GM18951 (cell line): Measurements from ENCODE around the gene IREB2.

Experiments used
- POLR2A ChIP-seq: IDR thresholded peaks from 4 replicates; pipeline ENCODE4 v1.6.1; 2011; ENCODE audit warnings: mild to moderate bottlenecking; ENCODE audit not compliant: insufficient read length, insufficient read depth; ENCODE audit errors: extremely low read depth
- in situ Hi-C: fragments of 300-500 bp; cut with MboI; formaldehyde crosslinking; loops from one replicate; pipeline ENCODE4 v1.12.0; 2022; ENCODE audit warnings: low sequenced_read_pairs, mixed read lengths, inconsistent platforms; ENCODE audit not compliant: unreplicated experiment

The IREB2 gene

DNA sequence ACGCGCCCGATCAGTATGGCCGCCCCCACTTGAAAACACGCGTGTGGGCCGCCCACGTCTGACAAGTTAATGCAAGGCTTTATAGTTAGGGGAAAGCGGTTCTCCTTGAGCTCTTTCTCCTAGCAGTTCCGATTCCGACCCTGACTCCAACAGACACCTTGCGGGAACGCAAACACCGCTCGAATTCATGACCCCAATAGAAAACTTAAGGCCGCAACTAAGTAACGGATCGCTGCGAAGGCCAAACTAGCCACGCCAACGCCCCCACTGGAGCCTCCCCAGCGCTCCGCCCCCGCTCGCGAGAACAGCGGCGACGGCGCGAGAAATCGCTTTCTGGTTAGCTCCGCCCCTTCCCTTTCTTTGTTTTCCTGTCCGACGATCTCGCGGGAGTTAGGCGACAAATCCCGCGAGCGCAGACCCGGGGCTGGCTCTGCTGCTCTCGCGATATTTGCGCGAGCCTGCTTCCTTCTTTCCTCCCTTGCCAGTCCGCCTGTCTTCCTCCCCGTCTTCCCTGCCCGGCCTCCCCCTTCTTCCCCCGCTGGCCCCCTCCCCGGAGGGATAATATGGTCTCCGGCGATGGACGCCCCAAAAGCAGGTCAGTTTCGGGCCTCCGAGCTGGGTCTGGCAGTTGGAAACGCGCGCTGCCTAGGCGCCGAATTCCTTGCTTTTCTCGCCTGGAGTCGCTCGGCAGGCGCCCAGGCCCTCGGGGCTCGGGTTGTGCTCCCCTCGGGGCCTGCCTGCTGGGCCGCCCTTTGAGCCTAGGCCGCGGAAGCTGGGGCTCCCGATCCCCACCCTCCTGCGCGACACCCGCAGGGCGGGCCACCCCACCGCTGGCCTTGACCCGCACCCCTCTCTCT, at the start of gene IREB2:
TSS of gene IREB2 (plus strand) at position 455 of the 857 bp plus-strand sequence. CDS start at position 577, 122 bp downstream.
- in situ Hi-C loops: no loop called here

DNA sequence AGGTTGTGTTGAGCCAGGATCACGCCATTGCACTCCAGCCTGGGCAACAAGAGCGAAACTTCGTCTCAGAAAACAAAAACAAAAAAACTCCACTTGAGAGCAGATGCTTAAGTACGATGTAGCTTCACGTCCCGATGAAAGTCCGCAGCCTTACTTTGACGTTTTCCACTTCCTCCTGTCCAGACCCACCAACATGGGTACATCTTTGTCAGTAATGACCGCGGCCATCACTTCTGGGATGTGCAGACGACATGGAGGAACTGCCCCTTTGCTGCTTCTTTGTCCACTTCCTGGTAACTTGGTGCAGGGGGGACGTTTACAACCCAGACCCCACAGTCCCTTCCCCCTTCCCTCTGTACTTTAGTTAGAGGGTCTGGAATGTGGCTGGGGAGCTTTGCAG, 49.2 kb upstream of the IREB2 start:
- in situ Hi-C loops: no loop called here
- TF ChIP-seq POLR2A: no peak

More for the DNA sequence above, at the start of gene IREB2:
- peak; percentile 77 for TF ChIP-seq POLR2A

DNA sequence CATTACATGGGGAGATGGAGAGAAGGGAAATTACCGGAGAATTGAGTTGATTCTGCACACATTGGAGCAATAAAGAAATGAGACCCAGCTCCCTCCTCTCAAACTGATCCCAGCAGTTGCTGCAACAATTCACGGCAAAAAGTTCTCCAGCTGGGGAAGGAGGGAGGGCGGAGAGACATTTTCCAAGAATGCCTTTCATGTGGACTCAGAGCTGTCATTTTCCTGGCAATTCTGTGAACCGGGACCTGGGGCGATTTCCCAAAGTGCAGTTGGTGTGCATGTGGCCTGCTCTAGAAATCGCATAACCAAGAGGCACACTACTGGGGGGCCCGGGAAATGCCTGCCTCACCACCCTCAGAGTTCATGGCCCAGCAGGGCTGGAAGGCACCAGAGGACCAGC, 48.7 kb upstream of the IREB2 start:
- in situ Hi-C loops: no loop called here
- no peak for TF ChIP-seq POLR2A

DNA sequence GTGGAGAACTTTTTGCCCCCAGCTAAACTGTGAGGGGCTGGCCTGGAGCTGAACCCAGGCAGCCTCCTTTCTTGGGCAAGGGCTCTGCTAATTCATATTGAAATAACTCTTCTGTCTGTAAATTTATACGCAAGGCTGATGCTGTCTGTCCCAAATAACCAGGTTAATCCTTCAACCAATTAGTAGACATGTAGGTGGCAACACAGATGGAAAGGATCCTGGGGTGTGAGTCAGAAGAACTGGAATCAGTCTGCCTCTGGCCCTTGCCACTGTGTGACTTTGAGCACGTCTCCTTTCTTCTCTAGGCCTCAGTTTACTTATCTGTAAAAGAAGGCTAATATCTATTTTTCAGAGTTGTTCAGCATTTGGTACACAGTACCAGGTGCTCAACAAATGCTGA, 48.3 kb upstream of the IREB2 start:
- no peak for TF ChIP-seq POLR2A
- in situ Hi-C loops: no loop called here

GRCh38 chr15:78390242-78390641, 47.8 kb upstream of the IREB2 start:
- TF ChIP-seq POLR2A: no peak
- in situ Hi-C loops: no loop called here

GRCh38 chr15:78390826-78391225, 47.2 kb upstream of the IREB2 start:
- no peak for TF ChIP-seq POLR2A
- in situ Hi-C loops: no loop called here

GRCh38 chr15:78391781-78392180, 46.2 kb upstream of the IREB2 start:
- in situ Hi-C loops: no loop called here

GRCh38 chr15:78392430-78392829, 45.6 kb upstream of the IREB2 start:
- in situ Hi-C loops: no loop called here
- TF ChIP-seq POLR2A: no peak

More at GRCh38 chr15:78391781-78392180, 46.2 kb upstream of the IREB2 start:
- TF ChIP-seq POLR2A: no peak

DNA sequence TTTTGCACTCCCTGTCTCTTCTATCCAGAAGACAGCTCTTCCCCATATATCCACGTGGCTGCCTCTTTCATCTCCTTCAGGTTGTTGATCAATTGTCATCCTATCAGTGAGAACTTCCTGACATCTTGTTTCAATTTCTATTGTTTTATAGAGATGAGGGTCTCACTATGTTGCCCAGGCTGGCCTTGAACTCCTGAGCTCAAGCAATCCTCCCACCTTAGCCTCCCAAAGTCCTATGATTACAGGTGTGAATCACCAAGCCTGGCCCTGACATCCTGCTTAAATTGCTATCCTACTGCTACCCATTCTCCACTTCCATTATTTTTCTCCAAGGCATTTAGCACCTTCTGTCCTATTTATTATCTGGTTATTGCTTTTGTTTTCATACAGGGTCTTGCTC, 44.9 kb upstream of the IREB2 start:
- no peak for TF ChIP-seq POLR2A
- in situ Hi-C loops: no loop called here

GRCh38 chr15:78394026-78394425, 44.0 kb upstream of the IREB2 start:
- in situ Hi-C loops: no loop called here
- no peak for TF ChIP-seq POLR2A

GRCh38 chr15:78394981-78395616, 42.9 kb upstream of the IREB2 start:
- no peak for TF ChIP-seq POLR2A
- in situ Hi-C loops: no loop called here

GRCh38 chr15:78396186-78396814, 41.7 kb upstream of the IREB2 start:
- in situ Hi-C loops: no loop called here

DNA sequence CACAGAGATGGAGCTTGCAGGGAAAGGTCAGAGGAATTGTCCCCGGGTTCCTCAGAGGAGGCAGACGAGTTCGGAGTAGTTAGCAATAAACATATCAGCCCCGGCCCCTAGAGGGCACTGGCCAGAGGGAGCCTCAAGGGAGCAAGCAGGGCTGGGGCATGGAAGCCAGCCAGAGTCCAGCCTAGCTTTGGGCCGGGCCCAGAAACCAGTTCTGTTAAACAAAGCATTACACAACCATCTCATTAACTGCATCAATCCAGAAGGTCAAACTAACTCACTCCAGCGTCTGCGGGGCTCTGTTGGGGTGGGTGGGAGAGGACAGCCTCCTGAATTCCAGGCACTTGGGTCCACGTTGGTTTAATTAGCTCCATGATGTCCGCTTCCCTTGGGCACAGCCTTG, 41.0 kb upstream of the IREB2 start:
- TF ChIP-seq POLR2A: no peak
- in situ Hi-C loops: no loop called here

More at GRCh38 chr15:78396186-78396814, 41.7 kb upstream of the IREB2 start:
- TF ChIP-seq POLR2A: no peak
